Urinary bladder (tissue), 4 donors: ENCODE results near the gene RASGRF1. TPM values are rescaled to one million over a fixed set of nuclear protein-coding genes. Genes with fewer than 3 reads are reported as not detected.

Experiments
- DNase-seq: peaks from one replicate; pipeline ENCODE4 v3.0.0-alpha.2; 2015; ENCODE audit errors: extremely low spot score
- H3K27ac ChIP-seq: one replicate; pipeline ENCODE4 v1.5.1; 2013; ENCODE audit warnings: low read depth, mild to moderate bottlenecking, moderate library complexity
- H3K36me3 ChIP-seq: one replicate; pipeline ENCODE4 v1.6.1; 2013; ENCODE audit warnings: mild to moderate bottlenecking, moderate library complexity; ENCODE audit not compliant: insufficient read depth
- H3K4me1 ChIP-seq: one replicate; pipeline ENCODE4 v1.6.1; 2013; ENCODE audit warnings: mild to moderate bottlenecking, moderate library complexity; ENCODE audit not compliant: insufficient read depth
- H3K4me3 ChIP-seq: one replicate; pipeline ENCODE4 v1.5.1; 2013; ENCODE audit warnings: low read depth, low read length
- WGBS: extraction: QIAGEN DNeasy Blood & Tissue Kit; methylation state at CpG from one replicate; pipeline ENCODE4 v1.1.7; 2013; 5-methylcytosine and 5-hydroxymethylcytosine counted together
- polyA plus RNA-seq: library from polyadenylated mRNA; stranded (reverse); fragments of 200-250 nt; gene quantifications from one replicate; pipeline ENCODE4 v1.2.3, GENCODE V29; 2013
- total RNA-seq: library from RNA; depleted of rRNA; stranded (reverse); fragments of >200 nt; gene quantifications from one replicate; pipeline ENCODE4 v1.2.3, GENCODE V29; 2014
- donor health status: healthy with polysubstance abuse.
- donor health status: healthy.

Gene RASGRF1
- total and polyA plus RNA-seq, 2 donors = 0.10 to 0.48 TPM

DNA sequence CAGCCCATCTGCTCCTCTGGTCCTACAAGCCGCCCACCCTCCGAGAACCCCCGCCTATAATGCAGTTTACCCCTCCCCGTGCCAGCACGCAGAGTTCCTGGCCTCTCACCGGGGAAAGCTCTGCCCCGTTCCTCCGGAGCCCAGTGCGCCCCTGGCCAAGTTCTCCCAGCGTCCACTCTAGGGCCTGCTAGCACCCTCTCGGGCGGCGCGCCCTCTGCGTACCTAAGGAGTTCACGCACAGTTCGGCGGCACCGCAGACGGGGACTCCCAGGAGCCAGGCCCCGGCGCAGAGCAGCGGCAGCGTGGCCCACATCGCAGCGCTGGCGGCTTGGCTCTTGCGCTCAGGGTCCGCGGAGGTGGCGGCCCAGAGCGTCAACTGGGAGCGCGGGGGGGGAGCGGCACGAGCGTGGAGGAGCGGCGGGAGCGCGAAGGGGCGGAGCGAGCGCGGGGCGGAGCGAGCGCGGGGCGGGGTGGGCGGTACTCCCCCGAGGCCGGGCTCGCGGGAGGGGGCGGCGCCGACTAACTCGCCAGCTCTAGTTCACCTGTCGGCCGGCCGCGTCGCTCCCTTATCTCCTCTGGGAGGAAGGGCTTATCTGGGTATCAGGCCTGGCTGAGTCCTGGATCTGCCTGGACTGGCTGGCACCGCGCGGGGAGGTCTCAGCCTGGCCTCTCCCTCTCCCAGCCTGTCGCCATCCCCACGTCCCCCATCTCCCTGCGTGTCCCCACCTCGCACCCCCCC is 145.7 kb downstream of the RASGRF1 start, which contains the start of gene CTSH:
TSS of gene CTSH (minus strand) at position 378 of the 739 bp plus-strand sequence. CDS start at position 313, 65 bp downstream.
- Histone ChIP-seq H3K4me3 (peak within 1 kb of the TSS; percentile 48), H3K4me1 (no peaks in the 10 kb centered on the region), H3K36me3 (no peaks in the 10 kb centered on the region), H3K27ac (peak within 1 kb of the TSS; percentile 53)
- no peak for DNase-seq
- 2% methylated on average over 71 of the region's 71 CpGs for WGBS

DNA sequence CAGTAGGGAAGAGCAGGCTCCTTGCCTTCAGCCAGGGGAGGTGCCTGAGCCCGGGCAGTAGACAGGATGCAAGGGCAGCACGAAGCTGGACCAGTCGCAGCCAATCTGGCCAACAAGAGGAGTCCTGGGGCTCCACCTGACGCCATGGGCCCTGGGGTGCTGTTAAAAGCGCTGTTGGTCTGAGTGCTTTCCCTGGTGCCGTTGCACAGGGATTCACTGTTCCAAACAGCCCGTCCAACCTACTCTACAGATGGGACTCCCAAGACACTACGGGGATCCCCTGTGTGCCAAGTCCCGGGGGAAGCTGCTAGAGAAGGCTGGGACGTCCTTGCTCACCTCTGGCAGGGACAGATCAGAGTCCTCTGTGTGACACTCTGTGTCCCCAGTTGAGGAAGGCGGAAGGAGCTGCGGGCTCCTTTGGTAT is 146.4 kb downstream of the RASGRF1 start:
- no peaks in the 10 kb centered on the region for H3K36me3 ChIP-seq
- no peaks in the 10 kb centered on the region for H3K4me1 ChIP-seq
- 42% methylated on average over 12 of the region's 12 CpGs for WGBS
- H3K4me3 ChIP-seq = peak overlapping the region; percentile 48
- no peak for DNase-seq
- H3K27ac ChIP-seq = peak overlapping the region; percentile 53

DNA sequence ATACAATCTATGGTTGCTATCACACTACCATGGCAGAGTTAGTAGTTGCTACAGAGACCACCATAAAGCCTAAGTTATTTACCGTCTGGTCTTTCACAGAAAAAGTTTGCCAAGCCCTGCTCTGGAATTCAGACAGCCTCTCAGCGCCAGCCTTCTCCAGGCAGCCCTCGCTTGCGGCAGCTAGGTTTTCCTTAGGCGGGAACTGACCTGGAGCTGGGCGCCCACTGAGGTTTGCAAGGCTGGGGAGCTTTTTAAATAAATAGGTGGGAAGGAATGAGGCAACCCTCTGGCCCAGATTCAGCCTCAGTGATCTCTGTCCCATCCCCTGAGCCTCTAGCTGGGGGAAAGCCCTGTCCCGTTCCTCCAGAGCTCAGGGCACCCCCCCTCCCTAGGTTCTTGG is 146.9 kb downstream of the RASGRF1 start:
- no peaks in the 10 kb centered on the region for H3K36me3 ChIP-seq
- DNase-seq = no peak
- peak overlapping the region; percentile 48 for H3K4me3 ChIP-seq
- H3K27ac ChIP-seq = peak overlapping the region; percentile 53
- WGBS = 71% methylated on average over 7 of the region's 7 CpGs
- no peaks in the 10 kb centered on the region for H3K4me1 ChIP-seq

DNA sequence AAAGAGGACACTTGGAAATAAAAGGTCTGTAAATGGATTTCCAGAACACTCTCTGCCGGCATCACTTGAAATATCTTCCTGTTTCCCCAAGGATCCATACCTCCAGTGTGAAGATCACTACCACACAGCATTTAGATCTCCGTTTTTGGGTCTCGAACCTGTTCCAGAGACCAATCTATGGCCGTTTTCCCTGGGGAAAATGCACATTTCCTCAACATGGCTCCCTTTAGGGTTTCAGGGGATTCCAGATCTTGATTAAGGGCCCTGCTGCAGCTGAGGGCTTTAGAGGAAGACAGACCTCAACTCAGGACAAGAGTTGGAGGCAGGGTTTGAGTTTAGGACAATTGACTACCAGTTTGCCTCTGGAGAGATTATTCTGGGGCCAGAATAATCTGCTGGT is 147.8 kb downstream of the RASGRF1 start:
- Histone ChIP-seq H3K4me1 (no peaks in the 10 kb centered on the region), H3K27ac (no peak overlapping the region), H3K36me3 (no peaks in the 10 kb centered on the region), H3K4me3 (no peak overlapping the region)
- no peak for DNase-seq
- 92% methylated on average over 4 of the region's 4 CpGs for WGBS

DNA sequence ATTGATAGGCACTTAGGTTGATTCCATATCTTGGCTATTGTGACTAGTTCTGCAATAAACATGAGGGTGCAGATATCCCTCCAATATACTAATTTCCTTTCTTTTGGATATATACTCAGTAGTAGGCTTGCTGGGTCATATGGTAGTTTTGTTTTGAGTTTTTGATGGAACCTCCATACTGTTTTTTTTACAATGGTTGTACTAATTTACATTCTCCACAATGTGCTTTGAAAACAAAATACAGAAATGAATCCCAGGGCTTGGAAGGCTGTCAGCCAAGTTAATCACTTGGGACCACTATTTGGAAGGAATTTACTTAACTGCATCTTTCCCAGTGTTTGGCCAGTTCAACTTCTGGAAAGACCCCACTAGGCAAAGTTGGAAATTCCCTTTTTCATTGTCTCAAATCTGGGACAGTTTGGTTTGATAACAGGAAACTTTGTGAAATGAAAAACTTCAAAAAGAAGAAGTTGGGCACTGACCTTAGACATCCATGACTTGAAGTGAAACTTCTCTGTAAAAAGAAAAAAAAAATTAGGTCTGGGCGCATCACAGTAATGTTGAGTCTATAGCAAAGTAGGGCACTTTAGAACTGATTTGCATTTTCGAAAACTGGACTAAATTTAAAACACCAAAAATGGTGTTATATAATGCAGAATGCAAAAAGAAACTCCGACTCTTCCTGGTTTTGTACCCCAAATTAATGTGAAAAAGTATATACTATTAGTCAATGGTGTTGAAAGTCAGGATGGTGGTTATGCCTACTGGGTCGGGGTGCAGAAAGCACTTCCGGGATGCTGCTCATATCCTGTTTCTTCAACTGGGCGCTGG is 151.7 kb downstream of the RASGRF1 start:
- no peak overlapping the region for H3K27ac ChIP-seq
- no peaks in the 10 kb centered on the region for H3K4me1 ChIP-seq
- WGBS = 80% methylated on average over 6 of the region's 6 CpGs
- DNase-seq = no peak
- H3K36me3 ChIP-seq = no peaks in the 10 kb centered on the region
- no peak overlapping the region for H3K4me3 ChIP-seq

DNA sequence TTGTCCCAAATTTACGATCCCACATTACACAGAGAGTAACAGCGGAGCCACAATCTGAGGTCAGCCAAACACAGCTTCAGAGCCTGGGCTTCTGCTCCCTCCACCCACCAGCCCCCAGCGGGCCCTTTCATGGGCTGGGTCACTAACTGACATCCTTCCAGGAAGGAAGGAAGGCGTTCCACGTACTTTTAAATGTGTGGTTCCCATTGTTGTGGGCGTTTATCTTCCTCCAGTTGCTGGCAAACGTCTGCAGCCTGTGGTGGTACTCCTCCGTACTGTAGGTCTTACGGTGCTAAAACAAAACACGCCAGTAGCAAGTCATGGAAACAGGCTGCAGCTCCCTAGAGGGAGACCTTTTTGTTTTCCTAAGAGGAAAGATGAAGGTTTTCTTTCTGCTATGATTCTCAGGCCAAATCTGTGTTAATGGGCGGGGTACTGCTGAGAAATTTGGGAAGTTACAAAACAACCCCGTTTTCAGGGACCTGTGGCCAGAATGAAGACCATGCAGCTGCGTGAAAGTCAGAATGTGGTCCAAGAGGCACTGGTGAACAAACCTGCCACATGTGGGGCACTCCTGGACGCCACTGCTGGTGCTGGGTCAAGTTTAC is 153.3 kb downstream of the RASGRF1 start:
- DNase-seq = no peak
- H3K36me3 ChIP-seq = peaks cover 2% of the 10 kb centered on the region
- H3K4me3 ChIP-seq = no peak overlapping the region
- H3K4me1 ChIP-seq = no peaks in the 10 kb centered on the region
- no peak overlapping the region for H3K27ac ChIP-seq
- 61% methylated on average over 14 of the region's 14 CpGs for WGBS

DNA sequence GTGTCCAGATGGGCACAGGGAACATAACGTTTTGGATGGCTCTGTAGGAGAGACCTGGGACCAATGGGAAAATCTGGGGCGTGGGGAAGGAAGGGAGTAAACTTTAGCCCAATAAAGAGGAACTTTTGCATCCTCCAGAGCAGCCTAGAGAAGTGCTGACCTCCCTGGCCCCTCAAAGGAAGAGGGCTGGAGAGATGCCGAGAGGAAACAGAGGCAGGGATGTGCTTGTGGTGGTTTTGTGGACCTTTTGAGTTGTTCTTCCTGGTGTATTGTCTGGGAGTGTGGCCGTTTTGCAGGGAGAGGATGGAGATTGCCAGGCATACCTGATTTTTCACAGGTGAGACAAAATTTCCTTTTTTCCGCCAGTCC is 155.9 kb downstream of the RASGRF1 start:
- no peaks in the 10 kb centered on the region for H3K4me1 ChIP-seq
- H3K36me3 ChIP-seq = peaks cover 2% of the 10 kb centered on the region
- H3K4me3 ChIP-seq = no peak overlapping the region
- DNase-seq = no peak
- WGBS = 75% methylated on average over 5 of the region's 5 CpGs
- no peak overlapping the region for H3K27ac ChIP-seq

DNA sequence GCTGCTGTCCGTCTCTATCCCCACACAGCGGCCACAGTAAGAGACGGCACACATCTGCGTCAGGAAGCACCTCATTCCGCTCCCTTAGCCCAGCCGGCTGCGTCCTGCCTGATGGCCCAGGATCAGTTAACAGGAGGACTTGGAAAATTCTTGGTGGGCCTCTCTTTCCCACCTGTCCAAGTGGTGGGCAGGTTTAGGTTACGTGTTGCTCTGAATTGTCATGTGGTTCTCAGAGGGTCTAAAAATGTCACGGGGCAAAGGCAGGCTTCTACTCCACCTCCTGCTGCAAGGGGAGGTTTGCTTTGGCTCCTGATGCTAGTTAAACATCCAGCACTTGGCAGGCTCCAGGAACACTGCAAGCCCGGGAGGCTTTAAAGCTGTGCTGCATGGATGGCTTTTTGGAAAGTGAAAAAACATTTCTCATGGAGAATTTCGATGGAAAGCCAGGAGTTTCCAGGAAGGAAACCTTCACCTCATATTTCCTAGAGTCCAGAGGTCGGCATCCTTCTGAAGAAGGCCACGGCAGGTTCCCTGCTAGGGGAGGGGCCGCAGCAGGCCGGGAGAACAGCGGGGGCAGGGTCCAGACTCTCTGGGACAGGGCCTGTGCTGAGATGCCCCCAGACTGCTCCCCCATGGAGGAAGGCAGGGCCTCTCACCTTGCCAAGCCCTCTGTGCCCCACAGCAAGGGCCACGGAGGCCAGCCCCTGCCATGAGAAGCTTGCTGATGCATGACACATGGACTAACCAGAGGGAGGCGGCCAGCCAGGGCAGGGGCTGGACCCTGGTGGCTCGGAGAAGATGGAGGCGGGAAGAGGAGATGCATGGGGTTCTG is 156.5 kb downstream of the RASGRF1 start:
- H3K36me3 ChIP-seq = peaks cover 2% of the 10 kb centered on the region
- no peak overlapping the region for H3K4me3 ChIP-seq
- no peak overlapping the region for H3K27ac ChIP-seq
- 42% methylated on average over 20 of the region's 20 CpGs for WGBS
- DNase-seq = no peak
- H3K4me1 ChIP-seq = no peaks in the 10 kb centered on the region

DNA sequence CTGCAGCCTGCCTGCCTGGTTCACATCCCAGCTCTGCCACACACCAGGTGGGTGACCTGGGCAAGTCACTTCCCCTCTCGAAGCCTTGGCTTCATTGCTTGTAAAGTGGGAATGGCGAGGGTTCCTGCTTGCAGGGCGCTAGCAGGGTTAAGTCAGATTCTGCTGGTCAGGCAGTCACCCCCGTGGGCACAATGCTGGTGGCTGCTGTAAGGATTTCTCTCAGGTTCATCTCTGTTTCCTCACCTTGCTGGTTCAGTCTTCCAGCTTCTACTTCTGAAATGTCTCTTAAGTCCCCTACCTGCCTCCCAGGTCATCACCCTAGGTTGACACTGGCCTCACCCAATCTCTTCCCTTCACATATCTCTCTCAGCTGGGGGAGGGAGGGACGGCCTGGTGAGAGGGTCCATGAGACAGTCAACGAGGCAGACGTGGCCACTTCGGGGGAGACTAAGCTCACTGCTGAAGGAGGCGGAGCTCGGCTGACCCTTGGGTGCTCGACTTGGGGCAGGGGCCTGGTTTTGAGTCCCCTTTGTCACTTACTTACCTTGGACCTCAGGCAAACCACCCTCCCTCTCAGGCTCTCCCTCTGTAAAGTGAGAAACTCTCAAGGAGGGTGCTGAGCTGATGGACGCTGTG is 157.3 kb downstream of the RASGRF1 start:
- H3K27ac ChIP-seq = no peak overlapping the region
- 81% methylated on average over 12 of the region's 12 CpGs for WGBS
- H3K36me3 ChIP-seq = peaks cover 2% of the 10 kb centered on the region
- H3K4me3 ChIP-seq = no peak overlapping the region
- H3K4me1 ChIP-seq = no peaks in the 10 kb centered on the region
- DNase-seq = no peak

DNA sequence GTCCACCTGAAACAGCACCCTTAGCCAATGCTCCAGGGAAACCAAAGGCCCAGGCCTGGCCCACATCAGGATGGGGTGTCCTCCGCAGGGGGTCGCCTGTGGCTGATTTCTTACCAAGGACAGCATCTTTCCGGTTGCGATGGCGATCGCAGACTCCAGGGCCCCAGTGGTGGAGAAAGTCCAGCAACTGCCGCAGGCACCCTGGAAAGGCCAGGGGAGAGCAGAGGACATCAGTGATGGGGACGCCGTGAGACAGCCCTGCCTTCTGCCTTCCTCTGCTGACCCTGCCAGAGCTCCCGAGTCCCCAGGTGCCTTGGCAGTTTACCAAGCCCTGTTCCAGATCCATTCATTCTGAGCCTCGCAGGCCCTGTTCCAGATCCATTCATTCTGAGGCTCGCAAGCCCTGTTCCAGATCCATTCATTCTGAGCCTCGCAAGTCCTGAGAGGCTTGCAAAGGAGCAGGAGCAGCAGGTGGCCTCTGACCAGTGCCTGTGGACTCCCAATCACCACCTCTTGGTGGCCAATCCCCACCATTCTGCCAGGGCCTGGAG is 158.2 kb downstream of the RASGRF1 start:
- DNase-seq = no peak
- peaks cover 2% of the 10 kb centered on the region for H3K36me3 ChIP-seq
- H3K4me3 ChIP-seq = no peak overlapping the region
- H3K4me1 ChIP-seq = no peaks in the 10 kb centered on the region
- WGBS = 87% methylated on average over 13 of the region's 13 CpGs
- no peak overlapping the region for H3K27ac ChIP-seq

DNA sequence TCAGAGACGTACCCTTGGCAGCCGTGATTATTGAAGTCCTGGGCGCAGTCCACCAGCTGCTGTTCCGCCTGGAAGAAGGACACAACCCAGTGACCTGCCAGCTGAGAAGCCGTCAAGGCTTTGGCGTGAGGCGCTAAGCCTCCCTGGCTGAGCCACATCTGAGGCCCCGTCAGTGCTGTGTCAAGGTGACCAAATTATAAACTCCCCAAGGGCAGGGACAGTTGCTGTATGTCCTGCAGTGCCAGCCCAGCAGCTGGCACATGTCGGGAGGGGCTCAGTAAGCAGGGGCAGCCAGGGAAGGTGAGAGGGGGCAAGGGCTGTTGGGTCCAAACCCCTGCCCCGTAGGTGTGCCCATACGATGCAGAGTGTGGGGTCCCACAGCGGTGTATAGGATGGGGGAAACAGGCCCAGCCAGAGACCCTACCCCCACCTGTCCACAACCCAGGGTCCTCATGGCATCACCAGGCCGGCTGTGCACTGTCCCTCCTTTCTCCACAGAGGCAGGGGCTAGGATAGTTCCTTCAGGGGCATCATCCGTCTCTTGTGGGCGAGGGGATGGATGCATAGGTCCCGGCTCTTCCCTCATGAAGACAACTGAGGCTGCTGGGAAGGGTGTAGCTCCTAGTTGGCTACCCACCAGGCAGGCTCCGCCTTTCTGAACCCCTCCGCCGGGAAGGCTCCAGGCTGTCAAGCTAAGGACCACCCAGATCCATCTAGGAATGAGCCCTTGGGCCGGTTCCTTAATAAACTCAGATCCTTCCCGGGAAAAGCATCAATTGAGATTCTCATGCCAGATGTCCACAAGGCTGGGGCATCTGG is 158.9 kb downstream of the RASGRF1 start:
- no peaks in the 10 kb centered on the region for H3K4me1 ChIP-seq
- peaks cover 2% of the 10 kb centered on the region for H3K36me3 ChIP-seq
- peak overlapping the region; percentile 83 for H3K27ac ChIP-seq
- DNase-seq = no peak
- 70% methylated on average over 21 of the region's 21 CpGs for WGBS
- H3K4me3 ChIP-seq = no peak overlapping the region
